Panc1 (cell line): Measurements from ENCODE around the gene RAD21L1.

Experiments used
- CTCF ChIP-seq: fragments of 450-650 bp; IDR thresholded peaks from 2 replicates; pipeline ENCODE4 v1.5.1; 2017; ENCODE audit warnings: mild to moderate bottlenecking
- POLR2AphosphoS5 ChIP-seq: IDR thresholded peaks from 2 replicates; pipeline ENCODE4 v1.6.1; 2012; ENCODE audit warnings: mild to moderate bottlenecking, low read depth, low read length, moderate library complexity
- REST ChIP-seq, 2 experiments: IDR thresholded peaks; 2 replicates each; pipeline ENCODE4 v1.6.1; 2011 to 2012; ENCODE audit warnings: low read depth in 2 of 2, control low read depth in 1 of 2, low read length in 1 of 2, mild to moderate bottlenecking in 1 of 2, moderate library complexity in 1 of 2; ENCODE audit not compliant: insufficient read depth in 1 of 2
- SIN3A ChIP-seq: IDR thresholded peaks from 2 replicates; pipeline ENCODE4 v1.6.1; 2012; ENCODE audit warnings: low read depth, mild to moderate bottlenecking, low read length, moderate library complexity, borderline replicate concordance; ENCODE audit not compliant: insufficient read depth
- TCF7L2 ChIP-seq: IDR thresholded peaks from 2 replicates; pipeline ENCODE4 v1.6.1; 2011; ENCODE audit warnings: mild to moderate bottlenecking, low read depth, low read length, inconsistent platforms

GRCh38 chr20:1277529-1278322 is 51.9 kb downstream of the RAD21L1 start:
- no peak for TF ChIP-seq CTCF
- TF ChIP-seq REST (IDR thresholded peaks at IDR 0.05; ENCODE audit: insufficient read depth in 1 of 2, low read depth in 2 of 2, low read length in 1 of 2): no peak
- no peak for TF ChIP-seq POLR2AphosphoS5
- TF ChIP-seq SIN3A: no peak
- no peak for TF ChIP-seq TCF7L2
